Measurements from ENCODE around the gene RTP3. TPM values are rescaled to one million over a fixed set of nuclear protein-coding genes. Genes with fewer than 3 reads are reported as not detected.
"Not testable (repeated sequence)": the region's sequence is repeated elsewhere in the genome, so short reads cannot be mapped to it uniquely, and the experiment has no call there.

The RTP3 gene
- total and polyA plus RNA-seq, 5 donors: not detected

DNA sequence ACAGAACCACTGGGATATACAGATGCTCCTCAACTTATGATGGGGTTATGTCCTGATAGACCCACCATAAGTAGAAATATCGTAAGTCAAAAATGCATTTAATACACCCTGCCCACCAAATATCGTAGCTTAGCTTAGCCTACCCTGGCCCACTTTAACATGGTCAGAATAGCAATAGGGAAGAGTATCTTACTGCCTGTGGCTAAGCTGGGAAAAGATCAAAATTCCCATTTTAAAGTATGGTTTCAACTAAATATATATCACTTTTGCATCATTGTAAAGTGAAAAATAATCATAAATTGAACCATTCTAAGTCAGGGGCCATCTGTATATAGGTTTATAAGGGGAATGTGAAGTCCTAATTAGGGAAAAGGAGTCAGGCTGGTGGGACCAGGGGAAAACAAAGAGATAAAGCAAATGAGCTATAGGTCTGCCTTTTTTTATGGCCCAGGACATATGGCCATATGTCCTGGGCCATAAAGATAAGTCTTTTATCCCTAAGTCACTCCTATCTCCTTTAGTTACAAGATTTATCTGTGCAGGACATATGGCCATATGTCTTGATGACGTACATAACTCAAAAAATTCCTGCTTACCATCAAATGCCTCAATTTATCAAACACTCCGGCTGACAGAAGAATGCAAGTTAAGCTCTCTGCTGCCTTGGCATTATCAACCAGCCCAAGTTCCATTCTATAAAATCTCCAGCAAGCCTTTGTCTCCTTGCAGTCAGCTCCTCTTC is 11.2 kb downstream of the RTP3 start:
- no peak for DNase-seq
- intact Hi-C loops (cut with DNase I): no loop called here
- Histone ChIP-seq H3K4me1 (ENCODE audit: control insufficient read depth, insufficient read depth, low read length) (no peaks in the 10 kb centered on the region), H3K9me3 (ENCODE audit: control insufficient read depth, low read length) (no peaks in the 10 kb centered on the region), H3K27ac (ENCODE audit: low read length) (no peak overlapping the region), H3K27me3 (ENCODE audit: control insufficient read depth, insufficient read depth) (no peaks in the 10 kb centered on the region), H3K4me3 (ENCODE audit: low read length) (no peak overlapping the region)
- ATAC-seq: no peak
- 80% methylated on average over 4 of the region's 4 CpGs for WGBS

DNA sequence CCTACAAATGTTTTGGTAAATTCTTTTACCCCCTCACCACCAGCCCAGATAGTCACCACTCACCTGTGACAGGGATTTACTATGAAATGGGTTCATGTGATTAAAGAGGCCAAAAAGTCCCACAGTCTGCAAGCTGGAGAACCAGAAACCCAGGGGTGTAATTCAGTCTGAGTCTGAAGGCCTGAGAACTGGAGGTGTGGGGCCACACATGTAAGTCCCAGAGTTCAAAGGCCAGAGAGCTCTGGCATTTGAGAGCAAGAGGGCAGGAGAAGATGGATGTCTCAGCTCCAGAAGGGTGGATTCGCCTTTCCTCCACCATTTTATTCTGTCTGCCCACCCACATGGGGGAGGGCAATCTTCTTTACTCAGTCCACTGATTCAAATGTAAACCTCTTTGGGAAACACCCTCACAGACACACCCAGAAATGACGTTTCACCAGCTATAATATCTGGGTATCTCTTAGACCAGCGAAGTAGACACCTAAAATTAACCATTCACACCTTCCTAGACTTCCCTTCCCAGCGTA is 11.9 kb downstream of the RTP3 start:
- H3K4me1 ChIP-seq (ENCODE audit: control insufficient read depth, insufficient read depth, low read length): no peaks in the 10 kb centered on the region
- H3K4me3 ChIP-seq (ENCODE audit: low read length): no peak overlapping the region
- no peaks in the 10 kb centered on the region for H3K27me3 ChIP-seq (ENCODE audit: control insufficient read depth, insufficient read depth)
- intact Hi-C loops (cut with DNase I): no loop called here
- H3K9me3 ChIP-seq (ENCODE audit: control insufficient read depth, low read length): no peaks in the 10 kb centered on the region
- no peak overlapping the region for H3K27ac ChIP-seq (ENCODE audit: low read length)
- 65% methylated on average over 4 of the region's 4 CpGs for WGBS
- ATAC-seq: no peak
- DNase-seq: no peak

DNA sequence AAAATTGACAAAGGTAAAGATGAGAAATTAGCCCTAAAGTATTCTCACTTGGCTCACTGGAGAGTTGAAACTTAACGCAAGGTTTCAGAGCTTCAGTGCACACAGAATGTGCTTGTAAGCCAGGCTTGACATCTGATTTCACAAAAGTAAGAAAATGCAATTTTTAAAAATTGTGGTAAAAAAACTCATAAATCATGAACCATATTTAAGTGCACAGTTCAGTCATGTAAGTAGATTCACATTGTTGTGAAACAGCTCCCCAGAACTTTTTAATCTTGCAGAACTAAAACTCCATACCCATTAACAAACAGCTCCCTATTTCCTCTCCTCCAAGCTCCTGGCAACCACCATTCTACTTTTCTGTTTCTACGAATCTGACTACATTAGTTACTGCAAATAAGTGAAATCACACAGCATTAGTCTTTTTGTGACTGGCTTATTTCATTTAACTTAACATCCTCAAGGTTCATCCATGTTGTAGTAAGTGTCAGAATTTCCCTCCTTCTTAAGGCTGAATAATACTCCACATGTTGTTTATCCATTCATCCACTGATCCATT is 14.5 kb downstream of the RTP3 start:
- H3K4me1 ChIP-seq (ENCODE audit: control insufficient read depth, insufficient read depth, low read length): no peaks in the 10 kb centered on the region
- DNase-seq (no peak), ATAC-seq (no peak)
- no peak overlapping the region for H3K4me3 ChIP-seq (ENCODE audit: low read length)
- 75% methylated on average over 2 of the region's 2 CpGs for WGBS
- no peaks in the 10 kb centered on the region for H3K27me3 ChIP-seq (ENCODE audit: control insufficient read depth, insufficient read depth)
- intact Hi-C loops (cut with DNase I): no loop called here
- no peak overlapping the region for H3K27ac ChIP-seq (ENCODE audit: low read length)
- no peaks in the 10 kb centered on the region for H3K9me3 ChIP-seq (ENCODE audit: control insufficient read depth, low read length)

DNA sequence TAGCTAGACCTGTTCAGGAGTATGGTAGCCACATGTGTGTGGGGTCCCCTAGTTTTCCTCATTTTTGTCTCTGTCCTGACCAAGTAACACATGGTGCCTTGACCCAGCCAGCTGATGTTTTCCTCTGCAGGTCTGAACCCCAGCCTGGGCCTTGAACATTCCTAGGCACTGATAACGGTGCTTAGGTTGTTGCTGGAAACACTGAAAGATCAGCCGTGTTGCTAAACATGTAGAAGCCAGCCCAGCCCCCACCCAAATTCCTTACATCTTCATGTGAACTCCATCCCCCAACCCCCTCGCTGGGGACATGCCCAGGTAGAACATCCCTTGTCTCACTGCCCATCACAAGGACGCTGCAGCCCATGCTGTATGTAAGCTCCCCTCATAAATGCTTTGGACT is 18.7 kb downstream of the RTP3 start:
- H3K9me3 ChIP-seq (ENCODE audit: control insufficient read depth, low read length): no peaks in the 10 kb centered on the region
- ATAC-seq: no peak
- no peak for DNase-seq
- H3K4me1 ChIP-seq (ENCODE audit: control insufficient read depth, insufficient read depth, low read length): no peaks in the 10 kb centered on the region
- intact Hi-C loops (cut with DNase I): no loop called here
- no peaks in the 10 kb centered on the region for H3K27me3 ChIP-seq (ENCODE audit: control insufficient read depth, insufficient read depth)
- no peak overlapping the region for H3K4me3 ChIP-seq (ENCODE audit: low read length)
- H3K27ac ChIP-seq (ENCODE audit: low read length): no peak overlapping the region
- WGBS: 78% methylated on average over 4 of the region's 4 CpGs

DNA sequence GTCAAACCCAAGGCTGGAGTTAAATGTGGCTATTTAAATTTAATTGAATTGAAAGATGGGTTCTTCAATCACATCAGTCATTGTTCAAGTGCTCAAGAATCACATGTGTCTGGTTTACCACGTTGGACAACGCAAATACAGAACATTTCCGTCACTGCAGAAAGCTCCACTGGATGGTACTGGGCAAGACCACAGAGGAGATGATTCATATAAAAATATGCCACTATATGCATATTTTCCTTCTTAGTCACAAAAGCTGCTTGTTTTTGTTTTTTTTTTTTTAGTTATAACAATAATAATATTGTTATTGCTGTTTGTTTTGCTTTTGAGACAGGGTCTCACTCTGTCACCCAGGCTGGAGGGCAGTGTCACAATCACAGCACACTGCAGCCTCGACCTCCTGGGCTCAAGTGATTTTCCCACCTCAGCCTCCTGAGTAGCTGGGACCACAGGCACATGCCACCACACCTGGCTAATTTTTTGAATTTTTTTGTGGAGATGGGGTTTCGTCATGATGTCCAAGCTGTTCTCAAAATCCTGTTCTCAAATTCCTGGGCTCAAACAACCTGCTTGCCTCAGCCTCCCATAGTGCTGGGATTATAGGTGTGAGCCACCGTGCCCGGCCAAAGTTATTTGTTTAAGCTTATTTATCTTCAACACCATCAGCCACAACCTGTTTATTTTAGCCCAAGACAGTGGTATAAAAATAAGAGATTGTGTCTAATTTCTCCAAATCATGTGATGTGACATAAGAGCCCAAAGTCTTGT is 19.4 kb downstream of the RTP3 start:
- no peak overlapping the region for H3K27ac ChIP-seq (ENCODE audit: low read length)
- intact Hi-C loops (cut with DNase I): no loop called here
- ATAC-seq (no peak), DNase-seq (no peak)
- no peaks in the 10 kb centered on the region for H3K27me3 ChIP-seq (ENCODE audit: control insufficient read depth, insufficient read depth)
- H3K9me3 ChIP-seq (ENCODE audit: control insufficient read depth, low read length): no peaks in the 10 kb centered on the region
- 81% methylated on average over 7 of the region's 7 CpGs for WGBS
- no peaks in the 10 kb centered on the region for H3K4me1 ChIP-seq (ENCODE audit: control insufficient read depth, insufficient read depth, low read length)
- no peak overlapping the region for H3K4me3 ChIP-seq (ENCODE audit: low read length)

DNA sequence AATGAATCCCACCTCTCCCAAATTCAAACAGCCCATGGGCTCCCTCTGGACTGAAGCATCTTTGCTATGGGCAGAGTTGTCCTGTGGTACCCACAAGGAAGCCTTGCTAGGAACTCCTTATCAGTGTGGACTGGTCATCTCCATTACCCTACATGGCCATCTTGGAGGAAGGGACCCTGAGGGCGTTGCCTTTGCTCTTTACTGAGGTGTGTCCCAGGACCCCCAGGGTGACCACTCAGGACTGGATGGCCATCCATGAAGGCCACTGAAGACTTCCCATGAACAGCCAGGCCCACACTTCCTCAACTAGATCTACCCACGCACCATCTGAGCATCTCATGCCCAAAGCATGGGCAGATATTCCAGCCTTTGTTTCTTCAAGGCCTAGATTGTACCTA is 20.0 kb downstream of the RTP3 start:
- 89% methylated on average over 2 of the region's 2 CpGs for WGBS
- Histone ChIP-seq H3K9me3 (ENCODE audit: control insufficient read depth, low read length) (no peaks in the 10 kb centered on the region), H3K4me1 (ENCODE audit: control insufficient read depth, insufficient read depth, low read length) (no peaks in the 10 kb centered on the region), H3K27me3 (ENCODE audit: control insufficient read depth, insufficient read depth) (no peaks in the 10 kb centered on the region), H3K27ac (ENCODE audit: low read length) (no peak overlapping the region), H3K4me3 (ENCODE audit: low read length) (no peak overlapping the region)
- ATAC-seq (no peak), DNase-seq (no peak)
- intact Hi-C loops (cut with DNase I): no loop called here

DNA sequence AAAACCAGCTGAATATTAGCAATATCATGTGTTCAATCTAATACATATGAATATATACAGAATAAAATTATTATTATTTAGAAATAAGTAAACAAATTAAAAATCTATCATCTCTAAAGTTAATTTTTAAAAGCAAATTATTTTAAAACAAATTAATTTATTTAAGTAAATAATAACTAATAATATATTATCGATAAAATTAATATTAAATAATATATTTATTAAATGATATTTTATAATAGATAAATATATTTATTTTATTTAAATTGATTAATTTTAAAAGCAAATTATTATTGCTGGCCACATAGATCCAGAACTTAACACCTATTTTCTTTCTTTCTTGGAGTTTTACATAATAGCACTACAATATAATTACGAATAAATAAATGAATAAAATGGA is 22.2 kb downstream of the RTP3 start:
- intact Hi-C loops (cut with DNase I): no loop called here
- DNase-seq (no peak), ATAC-seq (no peak)

DNA sequence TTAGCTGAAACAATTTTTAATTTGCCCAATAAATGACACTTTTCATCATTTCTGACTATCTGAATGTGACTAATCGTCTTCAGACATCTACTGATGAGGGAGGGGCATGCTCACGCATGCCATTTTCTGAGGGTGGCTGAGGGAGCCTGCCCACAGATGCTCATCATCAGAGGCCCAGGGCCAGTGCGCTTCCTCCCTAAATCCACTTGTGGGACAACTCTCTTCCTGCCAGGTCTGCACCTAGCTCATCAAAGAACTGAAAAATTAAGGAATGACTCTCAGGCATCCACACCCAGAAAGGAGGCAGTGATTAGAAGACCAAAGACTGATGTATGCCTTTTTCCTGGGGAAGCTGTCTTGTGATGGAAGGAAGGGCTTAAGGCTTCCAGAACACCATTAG is 22.8 kb downstream of the RTP3 start:
- no peak overlapping the region for H3K4me3 ChIP-seq (ENCODE audit: low read length)
- no peaks in the 10 kb centered on the region for H3K9me3 ChIP-seq (ENCODE audit: control insufficient read depth, low read length)
- intact Hi-C loops (cut with DNase I): no loop called here
- 81% methylated on average over 3 of the region's 3 CpGs for WGBS
- no peak overlapping the region for H3K27ac ChIP-seq (ENCODE audit: low read length)
- H3K27me3 ChIP-seq (ENCODE audit: control insufficient read depth, insufficient read depth): no peaks in the 10 kb centered on the region
- DNase-seq (no peak), ATAC-seq (no peak)
- H3K4me1 ChIP-seq (ENCODE audit: control insufficient read depth, insufficient read depth, low read length): no peaks in the 10 kb centered on the region

More for the DNA sequence above, 22.2 kb downstream of the RTP3 start:
- Histone ChIP-seq H3K27me3 (ENCODE audit: control insufficient read depth, insufficient read depth) (no peaks in the 10 kb centered on the region), H3K4me3 (ENCODE audit: low read length) (no peak overlapping the region), H3K4me1 (ENCODE audit: control insufficient read depth, insufficient read depth, low read length) (no peaks in the 10 kb centered on the region), H3K27ac (ENCODE audit: low read length) (no peak overlapping the region), H3K9me3 (ENCODE audit: control insufficient read depth, low read length) (no peaks in the 10 kb centered on the region)
- WGBS: 96% methylated on average over 2 of the region's 2 CpGs

DNA sequence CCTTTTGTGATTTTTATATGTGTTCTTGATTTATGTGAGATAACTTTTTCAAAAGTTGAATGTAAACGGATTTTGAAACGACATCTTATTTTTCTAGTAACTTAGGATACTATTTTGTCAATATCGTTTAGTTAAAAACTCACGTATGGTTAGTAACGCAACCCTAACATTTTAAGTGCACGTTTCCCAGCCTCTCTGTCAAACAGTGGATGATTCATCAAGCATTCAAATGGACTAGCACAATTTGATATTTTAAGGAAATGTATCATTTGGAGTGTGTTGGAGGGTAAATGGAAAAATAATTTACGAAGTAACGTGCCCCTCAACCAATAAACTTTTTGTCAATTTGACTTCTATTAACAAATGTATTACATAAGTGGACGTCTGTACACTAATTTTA is 23.3 kb downstream of the RTP3 start:
- intact Hi-C loops (cut with DNase I): no loop called here
- Histone ChIP-seq H3K9me3 (ENCODE audit: control insufficient read depth, low read length) (no peaks in the 10 kb centered on the region), H3K4me3 (ENCODE audit: low read length) (no peak overlapping the region), H3K27ac (ENCODE audit: low read length) (no peak overlapping the region), H3K27me3 (ENCODE audit: control insufficient read depth, insufficient read depth) (no peaks in the 10 kb centered on the region), H3K4me1 (ENCODE audit: control insufficient read depth, insufficient read depth, low read length) (no peaks in the 10 kb centered on the region)
- no peak for ATAC-seq
- no peak for DNase-seq
- WGBS: 88% methylated on average over 9 of the region's 9 CpGs

DNA sequence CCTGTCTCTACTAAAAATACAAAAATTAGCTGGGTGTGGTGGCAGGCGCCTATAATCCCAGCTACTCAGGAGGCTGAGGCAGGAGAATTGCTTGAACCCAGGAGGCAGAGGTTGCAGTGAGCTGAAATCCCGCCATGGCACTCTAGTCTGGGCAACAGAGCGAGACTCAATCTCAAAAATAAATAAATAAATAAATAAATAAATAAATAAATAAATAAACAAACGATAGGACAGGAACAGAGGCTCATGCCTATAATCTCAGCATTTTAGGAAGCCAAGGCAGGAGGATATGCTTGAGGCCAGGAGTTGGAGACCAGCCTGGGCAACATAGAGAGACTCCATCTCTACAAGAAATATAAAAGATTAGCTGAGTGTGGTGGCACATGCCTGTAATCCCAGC is 24.4 kb downstream of the RTP3 start:
- H3K9me3 ChIP-seq (ENCODE audit: control insufficient read depth, low read length); H3K27me3 ChIP-seq (ENCODE audit: control insufficient read depth, insufficient read depth); H3K4me3 ChIP-seq (ENCODE audit: low read length); intact Hi-C loops (cut with DNase I); H3K4me1 ChIP-seq (ENCODE audit: control insufficient read depth, insufficient read depth, low read length); ATAC-seq; H3K27ac ChIP-seq (ENCODE audit: low read length); DNase-seq: not testable (repeated sequence)
- WGBS: 83% methylated on average over 4 of the region's 4 CpGs

DNA sequence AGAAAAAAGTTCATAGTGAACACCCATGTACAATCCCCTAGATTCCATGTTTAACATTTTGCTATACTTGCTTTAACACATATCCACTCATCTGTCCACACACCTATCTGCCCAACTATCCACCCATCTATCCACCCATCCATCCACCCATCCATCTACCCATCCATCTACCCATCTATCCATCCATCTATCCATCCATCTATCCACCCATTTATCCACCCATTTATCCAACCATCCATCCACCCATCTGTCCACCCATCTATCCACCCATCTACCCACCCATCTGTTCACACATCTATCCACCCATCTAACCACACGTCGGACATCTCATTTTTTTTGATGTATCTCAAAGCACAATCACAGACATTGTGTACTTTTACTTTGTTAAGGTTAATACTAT is 25.8 kb downstream of the RTP3 start:
- no peak for ATAC-seq
- H3K4me3 ChIP-seq (ENCODE audit: low read length): no peak overlapping the region
- intact Hi-C loops (cut with DNase I): no loop called here
- DNase-seq: no peak
- H3K4me1 ChIP-seq (ENCODE audit: control insufficient read depth, insufficient read depth, low read length): no peaks in the 10 kb centered on the region
- no peaks in the 10 kb centered on the region for H3K27me3 ChIP-seq (ENCODE audit: control insufficient read depth, insufficient read depth)
- 93% methylated on average over 2 of the region's 2 CpGs for WGBS
- H3K9me3 ChIP-seq (ENCODE audit: control insufficient read depth, low read length): no peaks in the 10 kb centered on the region
- no peak overlapping the region for H3K27ac ChIP-seq (ENCODE audit: low read length)
